Lower lobe of right lung (tissue), 2 donors: ENCODE data around the gene ERN1. TPM values are rescaled to one million over a fixed set of nuclear protein-coding genes. Genes with fewer than 3 reads are reported as not detected.

Experiments
- ATAC-seq, 2 donors: fragments of 200-7000 bp; cut with Tn5 transposase; one replicate each; pipeline ENCODE4 v1.9.1; 2020 to 2022; ENCODE audit warnings: mild to moderate bottlenecking in 2 of 2, moderate library complexity in 2 of 2
- DNase-seq: peaks from one replicate; pipeline ENCODE4 v3.0.0-alpha.2; 2020
- H3K27ac ChIP-seq: fragments of 200-600 bp; one replicate; pipeline ENCODE4 v1.8.0; 2022
- H3K27me3 ChIP-seq: fragments of 200-600 bp; one replicate; pipeline ENCODE4 v1.8.0; 2022; ENCODE audit warnings: low read depth
- H3K36me3 ChIP-seq: fragments of 200-600 bp; one replicate; pipeline ENCODE4 v1.8.0; 2022; ENCODE audit warnings: mild to moderate bottlenecking
- H3K4me1 ChIP-seq: fragments of 200-600 bp; one replicate; pipeline ENCODE4 v1.8.0; 2022
- H3K4me3 ChIP-seq: fragments of 200-600 bp; one replicate; pipeline ENCODE4 v1.8.0; 2022; ENCODE audit warnings: mild to moderate bottlenecking
- H3K9me3 ChIP-seq: fragments of 200-600 bp; one replicate; pipeline ENCODE4 v1.8.0; 2022
- intact Hi-C: fragments of 100-400 bp; cut with DNase I; formaldehyde crosslinking; loops from one replicate; pipeline ENCODE4 v1.11.0; 2022
- total RNA-seq: library from RNA; stranded (reverse); fragmentation: NEBNext Ultra II Directional; extraction: Animal tissue kit (Norgen Biotek cat#: 25700); gene quantifications from one replicate; pipeline ENCODE4 v1.2.1, GENCODE V29; 2021
- TF ChIP-seq, protein P1 (sequence below): fragments of 200-600 bp; IDR thresholded peaks from one replicate; pipeline ENCODE4 v1.8.0; 2022; ENCODE audit warnings: antibody characterized with exemption, mild to moderate bottlenecking
- donor health status: DM: no; HTN: yes; CAD: no; lungs with severe emphysema.

The ERN1 gene
- total RNA-seq, 1 donor from 2014 or later, result 39.7 TPM

DNA sequence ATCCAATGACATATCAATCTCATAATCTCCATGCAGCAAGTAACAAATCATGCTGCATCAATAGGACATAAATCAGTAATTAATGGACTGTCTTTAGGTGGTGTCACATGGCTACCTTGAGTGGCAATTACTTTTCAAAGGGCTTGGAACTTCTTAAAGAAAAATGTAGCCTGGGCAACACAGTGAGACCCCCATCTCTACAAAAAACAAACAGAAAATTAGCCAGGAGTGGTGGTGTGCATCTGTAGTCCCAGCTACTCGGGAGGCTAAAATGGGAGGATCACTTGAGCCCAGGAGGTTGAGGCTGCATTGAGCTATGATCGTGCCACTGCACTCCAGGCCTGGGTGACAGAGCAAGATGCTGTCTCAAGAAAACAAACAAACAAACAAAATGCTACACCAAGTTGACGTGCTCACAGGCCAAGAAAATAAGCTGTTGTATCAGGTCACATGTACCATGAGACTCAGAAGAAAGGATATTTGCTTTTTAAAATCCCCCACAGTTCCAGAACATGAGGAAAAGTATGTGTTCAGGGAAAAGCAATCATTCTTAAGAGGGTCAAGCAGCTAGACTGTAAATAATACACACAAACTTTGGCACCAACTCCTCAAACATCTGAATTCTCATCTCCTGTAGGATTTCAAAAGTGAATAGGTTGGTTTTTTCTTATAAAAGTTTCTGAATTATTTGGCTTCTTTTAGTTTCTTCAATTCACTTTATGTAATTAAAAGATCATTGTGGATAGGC is 23.8 kb upstream of the ERN1 start:
- H3K27ac ChIP-seq, result no peak overlapping the region
- H3K4me3 ChIP-seq, result no peak overlapping the region
- DNase-seq, result no peak
- intact Hi-C loops, result no loop called here
- TF ChIP-seq, protein P1, sequence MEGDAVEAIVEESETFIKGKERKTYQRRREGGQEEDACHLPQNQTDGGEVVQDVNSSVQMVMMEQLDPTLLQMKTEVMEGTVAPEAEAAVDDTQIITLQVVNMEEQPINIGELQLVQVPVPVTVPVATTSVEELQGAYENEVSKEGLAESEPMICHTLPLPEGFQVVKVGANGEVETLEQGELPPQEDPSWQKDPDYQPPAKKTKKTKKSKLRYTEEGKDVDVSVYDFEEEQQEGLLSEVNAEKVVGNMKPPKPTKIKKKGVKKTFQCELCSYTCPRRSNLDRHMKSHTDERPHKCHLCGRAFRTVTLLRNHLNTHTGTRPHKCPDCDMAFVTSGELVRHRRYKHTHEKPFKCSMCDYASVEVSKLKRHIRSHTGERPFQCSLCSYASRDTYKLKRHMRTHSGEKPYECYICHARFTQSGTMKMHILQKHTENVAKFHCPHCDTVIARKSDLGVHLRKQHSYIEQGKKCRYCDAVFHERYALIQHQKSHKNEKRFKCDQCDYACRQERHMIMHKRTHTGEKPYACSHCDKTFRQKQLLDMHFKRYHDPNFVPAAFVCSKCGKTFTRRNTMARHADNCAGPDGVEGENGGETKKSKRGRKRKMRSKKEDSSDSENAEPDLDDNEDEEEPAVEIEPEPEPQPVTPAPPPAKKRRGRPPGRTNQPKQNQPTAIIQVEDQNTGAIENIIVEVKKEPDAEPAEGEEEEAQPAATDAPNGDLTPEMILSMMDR, result no peak
- peak in 1 of 2 donors; percentile 38 for ATAC-seq
- peaks cover 34% of the 10 kb centered on the region for H3K36me3 ChIP-seq
- H3K27me3 ChIP-seq, result no peaks in the 10 kb centered on the region
- peaks cover 74% of the 10 kb centered on the region for H3K4me1 ChIP-seq
- H3K9me3 ChIP-seq, result no peaks in the 10 kb centered on the region

DNA sequence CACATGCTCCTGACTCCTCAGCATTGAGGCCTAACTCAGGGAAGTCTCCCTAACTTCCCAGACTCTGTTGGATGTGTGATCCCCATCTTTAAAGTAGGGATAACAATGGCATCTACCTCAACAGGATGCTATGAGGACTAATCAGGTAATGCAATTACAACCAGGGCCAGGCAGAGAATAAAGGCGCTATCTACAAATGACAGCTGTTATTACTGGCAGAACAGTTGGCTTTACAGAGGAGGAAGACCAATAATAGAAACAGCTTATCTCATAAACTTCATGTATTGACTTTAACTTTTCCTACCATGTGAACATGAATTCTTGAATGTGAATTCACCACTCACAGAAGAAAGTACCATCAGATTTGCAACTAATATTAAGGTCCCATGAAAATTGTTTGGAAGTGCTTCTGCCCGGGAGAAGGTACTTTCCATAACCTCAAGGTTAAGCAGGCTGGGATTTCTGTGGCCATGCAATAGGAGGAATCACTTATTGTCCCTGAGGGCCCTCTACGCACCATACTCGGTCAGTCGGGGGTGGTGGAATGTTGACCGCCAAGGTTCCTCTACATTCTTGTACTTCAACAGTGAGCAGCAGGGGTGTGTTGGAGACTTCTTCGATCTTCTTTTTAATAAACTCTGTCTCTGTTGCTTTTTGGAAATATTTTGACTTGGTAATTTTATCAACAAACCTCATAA is 22.6 kb upstream of the ERN1 start:
- peaks cover 34% of the 10 kb centered on the region for H3K36me3 ChIP-seq
- H3K27ac ChIP-seq, result peak overlapping the region; percentile 37
- H3K9me3 ChIP-seq, result no peaks in the 10 kb centered on the region
- peaks cover 86% of the 10 kb centered on the region for H3K4me1 ChIP-seq
- ATAC-seq, result peak in 1 of 2 donors; percentile 27
- no peak overlapping the region for H3K4me3 ChIP-seq
- TF ChIP-seq, protein P1, result no peak
- intact Hi-C loops, result no loop called here
- H3K27me3 ChIP-seq, result no peaks in the 10 kb centered on the region
- no peak for DNase-seq

DNA sequence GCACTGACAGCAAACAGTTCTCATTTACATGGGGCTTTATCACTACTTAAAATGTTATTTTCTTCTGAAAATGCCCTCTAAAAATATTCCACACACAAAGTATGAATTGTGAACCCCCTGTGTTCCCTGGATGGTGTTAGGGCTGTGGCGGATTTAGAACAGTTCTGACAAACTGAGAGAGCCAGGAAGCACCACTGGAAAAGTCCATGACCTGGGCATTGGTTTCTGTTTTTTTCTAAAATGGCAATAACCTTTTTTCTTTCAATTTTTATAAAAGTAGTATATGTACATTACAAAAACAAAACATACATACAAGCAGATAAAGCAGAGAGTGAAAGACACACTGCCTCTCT is 21.0 kb upstream of the ERN1 start:
- peaks cover 85% of the 10 kb centered on the region for H3K4me1 ChIP-seq
- DNase-seq (no peak), ATAC-seq (no peak)
- TF ChIP-seq, protein P1, result no peak
- no peaks in the 10 kb centered on the region for H3K9me3 ChIP-seq
- intact Hi-C loops, result no loop called here
- H3K36me3 ChIP-seq, result peaks cover 34% of the 10 kb centered on the region
- H3K4me3 ChIP-seq, result no peak overlapping the region
- H3K27me3 ChIP-seq, result no peaks in the 10 kb centered on the region
- no peak overlapping the region for H3K27ac ChIP-seq

DNA sequence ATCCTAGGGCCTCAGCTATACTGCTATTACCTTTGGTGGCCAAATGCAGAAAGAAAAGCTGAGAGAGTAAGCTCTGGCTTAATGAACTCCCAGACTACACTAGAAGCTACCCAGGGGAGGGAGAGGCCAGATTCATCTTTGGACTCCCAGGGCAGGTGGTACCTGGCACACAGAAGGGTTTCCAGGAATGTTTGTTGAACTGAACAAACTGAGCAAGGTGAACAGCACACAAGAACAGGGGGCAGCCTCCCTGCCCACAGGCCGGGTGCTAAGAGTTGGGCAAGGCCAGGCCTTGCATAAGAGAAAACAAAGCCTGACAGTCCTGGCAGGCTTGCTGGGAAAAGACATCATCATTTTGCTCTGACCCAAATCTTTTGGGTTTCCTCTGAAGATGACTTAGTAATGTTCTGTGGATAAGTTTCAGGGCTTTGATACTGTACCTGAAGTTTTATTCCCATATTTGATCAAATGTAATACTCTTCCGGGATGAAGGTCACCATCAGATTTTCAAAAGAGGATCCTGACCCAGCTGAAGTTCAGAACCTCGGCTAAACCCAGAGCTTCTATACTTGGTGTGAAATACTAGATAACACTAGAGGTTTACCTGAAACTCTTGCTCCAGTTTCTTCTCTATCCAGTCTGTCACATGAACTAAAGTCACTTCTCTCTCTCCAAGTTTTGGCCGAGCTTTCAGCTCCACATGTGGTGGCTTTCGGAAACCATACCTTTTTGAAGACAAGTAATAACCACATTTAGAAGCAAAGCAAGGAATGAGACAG is 20.5 kb upstream of the ERN1 start:
- intact Hi-C loops, result no loop called here
- DNase-seq, result peak; percentile 70
- TF ChIP-seq, protein P1, result no peak

DNA sequence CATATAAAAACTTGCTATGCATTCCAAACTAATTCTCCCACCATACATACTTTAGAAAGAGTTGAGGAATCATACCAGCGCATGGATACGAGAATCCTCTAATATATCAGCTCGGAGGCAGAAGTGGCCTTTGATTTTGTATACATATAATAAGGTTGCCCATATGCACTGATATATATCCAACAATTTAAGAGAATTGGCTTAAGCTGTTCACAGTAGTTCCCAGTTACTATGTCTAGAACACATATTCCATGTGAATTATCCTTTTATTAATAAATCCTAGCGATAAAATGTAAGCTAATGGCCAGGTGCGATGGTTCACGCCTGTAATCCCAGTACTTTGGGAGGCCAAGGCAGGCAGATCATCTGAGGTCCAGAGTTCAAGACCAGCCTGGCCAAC is 19.3 kb upstream of the ERN1 start:
- ATAC-seq (no peak), DNase-seq (no peak)
- Histone ChIP-seq H3K4me3 (no peak overlapping the region), H3K27me3 (no peaks in the 10 kb centered on the region), H3K36me3 (peaks cover 34% of the 10 kb centered on the region), H3K4me1 (peaks cover 71% of the 10 kb centered on the region), H3K9me3 (no peaks in the 10 kb centered on the region), H3K27ac (no peak overlapping the region)
- TF ChIP-seq, protein P1, result no peak
- intact Hi-C loops, result no loop called here

More for the DNA sequence above, 20.5 kb upstream of the ERN1 start:
- H3K4me1 ChIP-seq, result peaks cover 79% of the 10 kb centered on the region
- no peaks in the 10 kb centered on the region for H3K27me3 ChIP-seq
- no peaks in the 10 kb centered on the region for H3K9me3 ChIP-seq
- H3K4me3 ChIP-seq, result no peak overlapping the region
- peak; percentile 16 to 46 for ATAC-seq
- H3K27ac ChIP-seq, result no peak overlapping the region
- peaks cover 34% of the 10 kb centered on the region for H3K36me3 ChIP-seq
